IMR-90 (cell line): Measurements from ENCODE around the gene TBXAS1. TPM values are rescaled to one million over a fixed set of nuclear protein-coding genes. Genes with fewer than 3 reads are reported as not detected.

ENCODE experiments used
- ATAC-seq: fragments of 200-7000 bp; cut with Tn5 transposase; 2 replicates; pipeline ENCODE4 v1.9.1; 2020; ENCODE audit warnings: low read depth, mild to moderate bottlenecking, moderate library complexity
- BruUV-seq: library from RNA; stranded (reverse); fragments of 400-500 nt; replicated peaks from 2 replicates; lab custom pipeline; 2021; lab: Mats Ljungman, UMichigan
- CTCF ChIA-PET: fragments of 300-600 bp; formaldehyde crosslinking; extraction: SDS; loops from one replicate; lab custom pipeline; 2021; ENCODE audit warnings: antibody characterized with exemption; lab: Yijun Ruan, JAX
- POLR2A ChIA-PET: fragments of 300-600 bp; sonication (Branson Sonifier 250); formaldehyde crosslinking; loops from one replicate; lab custom pipeline; 2022; ENCODE audit warnings: antibody characterized with exemption; ENCODE audit not compliant: unreplicated experiment; lab: Charles Lee
- DNase-seq: peaks from one replicate; pipeline ENCODE4 v3.0.0; 2013
- H2AFZ ChIP-seq: replicated peaks from 2 replicates; pipeline ENCODE3; 2013; ENCODE audit warnings: low read length, mild to moderate bottlenecking; ENCODE audit not compliant: poor library complexity
- H2AK5ac ChIP-seq: 2 replicates; pipeline ENCODE4 v1.6.1; 2013; ENCODE audit warnings: low read depth, low read length, inconsistent platforms
- H2AK9ac ChIP-seq: replicated peaks from 2 replicates; pipeline ENCODE3; 2013; ENCODE audit warnings: mild to moderate bottlenecking, low read depth, low read length, moderate library complexity; ENCODE audit not compliant: poor library complexity
- H2BK120ac ChIP-seq: 2 replicates; pipeline ENCODE4 v1.6.1; 2013; ENCODE audit warnings: low read depth, low read length, inconsistent platforms
- H2BK15ac ChIP-seq: 3 replicates; pipeline ENCODE4 v1.6.1; 2013; ENCODE audit warnings: low read depth, low read length, inconsistent platforms
- H2BK20ac ChIP-seq: 2 replicates; pipeline ENCODE4 v1.6.1; 2013; ENCODE audit warnings: low read depth, mild to moderate bottlenecking, inconsistent platforms, low read length, moderate library complexity
- H2BK5ac ChIP-seq: 2 replicates; pipeline ENCODE4 v1.6.1; 2013; ENCODE audit warnings: mild to moderate bottlenecking, low read depth, low read length, inconsistent platforms; ENCODE audit not compliant: poor library complexity, severe bottlenecking
- H3K14ac ChIP-seq: replicated peaks from 2 replicates; pipeline ENCODE4 v1.6.1; 2013; ENCODE audit warnings: low read depth, low read length, inconsistent platforms
- H3K18ac ChIP-seq: 2 replicates; pipeline ENCODE4 v1.6.1; 2013; ENCODE audit warnings: low read depth, low read length, control low read depth
- H3K23ac ChIP-seq: 2 replicates; pipeline ENCODE4 v1.6.1; 2013; ENCODE audit warnings: low read depth, low read length, inconsistent platforms
- H3K27ac ChIP-seq: 2 replicates; pipeline ENCODE4 v1.5.1; 2013; ENCODE audit warnings: mild to moderate bottlenecking, control low read depth, low read length; ENCODE audit not compliant: insufficient read depth
- H3K27me3 ChIP-seq: 2 replicates; pipeline ENCODE4 v1.6.1; 2013; ENCODE audit warnings: low read length; ENCODE audit not compliant: control insufficient read depth, insufficient read depth
- H3K36me3 ChIP-seq: 2 replicates; pipeline ENCODE4 v1.6.1; 2013; ENCODE audit warnings: low read length, mixed read lengths; ENCODE audit not compliant: control insufficient read depth, insufficient read depth
- H3K4ac ChIP-seq: 2 replicates; pipeline ENCODE4 v1.6.1; 2013; ENCODE audit warnings: low read depth, low read length, inconsistent platforms
- H3K4me1 ChIP-seq: 2 replicates; pipeline ENCODE4 v1.6.1; 2013; ENCODE audit warnings: low read length, mixed read lengths; ENCODE audit not compliant: control insufficient read depth, insufficient read depth
- H3K4me2 ChIP-seq: 2 replicates; pipeline ENCODE4 v1.6.1; 2013; ENCODE audit warnings: low read depth, mild to moderate bottlenecking, control low read depth, low read length, moderate library complexity
- H3K4me3 ChIP-seq: 2 replicates; pipeline ENCODE4 v1.5.1; 2013; ENCODE audit warnings: low read depth, mild to moderate bottlenecking, control low read depth, low read length, moderate library complexity; ENCODE audit not compliant: insufficient read depth
- H3K56ac ChIP-seq: 2 replicates; pipeline ENCODE4 v1.6.1; 2013; ENCODE audit warnings: low read length, inconsistent platforms; ENCODE audit not compliant: insufficient read depth; ENCODE audit errors: extremely low read depth
- H3K79me1 ChIP-seq, 2 experiments: 2 replicates each; pipeline ENCODE4 v1.6.1; 2013; ENCODE audit warnings: low read length in 2 of 2, inconsistent platforms in 1 of 2, low read depth in 1 of 2
- H3K9ac ChIP-seq: 2 replicates; pipeline ENCODE4 v1.6.1; 2013; ENCODE audit warnings: low read depth, low read length, control low read depth
- H3K9me1 ChIP-seq: 2 replicates; pipeline ENCODE4 v1.6.1; 2013; ENCODE audit warnings: low read length, inconsistent platforms; ENCODE audit not compliant: insufficient read depth
- H3K9me3 ChIP-seq: 2 replicates; pipeline ENCODE4 v1.6.1; 2013; ENCODE audit warnings: low read length; ENCODE audit not compliant: control insufficient read depth, insufficient read depth
- H4K20me1 ChIP-seq: 2 replicates; pipeline ENCODE4 v1.6.1; 2013; ENCODE audit warnings: low read length, inconsistent platforms; ENCODE audit not compliant: insufficient read depth
- H4K5ac ChIP-seq: 2 replicates; pipeline ENCODE4 v1.6.1; 2013; ENCODE audit warnings: mild to moderate bottlenecking, low read depth, low read length, control low read depth
- H4K8ac ChIP-seq, 2 experiments: 2 replicates each; pipeline ENCODE4 v1.6.1; 2013; ENCODE audit warnings: low read depth in 2 of 2, low read length in 2 of 2, control low read depth in 1 of 2, inconsistent platforms in 1 of 2
- H4K91ac ChIP-seq: 2 replicates; pipeline ENCODE4 v1.6.1; 2013; ENCODE audit warnings: low read depth, low read length, inconsistent platforms; ENCODE audit not compliant: insufficient read depth
- BHLHE40 ChIP-seq: fragments of 150-350 bp; IDR thresholded peaks from 2 replicates; pipeline ENCODE4 v1.6.1; 2016; ENCODE audit warnings: mild to moderate bottlenecking, low read depth, low read length
- CEBPB ChIP-seq: IDR thresholded peaks from 2 replicates; pipeline ENCODE4 v1.6.1; 2012; ENCODE audit warnings: low read depth, low read length, improper control_type of control experiment
- CTCF ChIP-seq: conservative IDR thresholded peaks from 2 replicates; pipeline ENCODE4 v1.5.1; 2012; ENCODE audit warnings: mild to moderate bottlenecking, low read depth, low read length, improper control_type of control experiment
- MAFK ChIP-seq: IDR thresholded peaks from 2 replicates; pipeline ENCODE4 v1.6.1; 2012; ENCODE audit warnings: low read depth, low read length, improper control_type of control experiment
- MAZ ChIP-seq: IDR thresholded peaks from 2 replicates; pipeline ENCODE4 v1.6.1; 2012; ENCODE audit warnings: low read depth, mild to moderate bottlenecking, low read length, improper control_type of control experiment, moderate library complexity, borderline replicate concordance
- MXI1 ChIP-seq: IDR thresholded peaks from 2 replicates; pipeline ENCODE4 v1.6.1; 2012; ENCODE audit warnings: low read depth, mild to moderate bottlenecking, low read length, moderate library complexity, borderline replicate concordance
- NFE2L2 ChIP-seq: fragments of 150-350 bp; IDR thresholded peaks from 2 replicates; pipeline ENCODE4 v1.6.1; 2016; ENCODE audit warnings: low read depth, mild to moderate bottlenecking, low read length
- POLR2A ChIP-seq: IDR thresholded peaks from 2 replicates; pipeline ENCODE4 v1.6.1; 2012; ENCODE audit warnings: mild to moderate bottlenecking, low read depth, low read length
- RAD21 ChIP-seq: IDR thresholded peaks from 2 replicates; pipeline ENCODE4 v1.6.1; 2012; ENCODE audit warnings: low read length, improper control_type of control experiment
- RCOR1 ChIP-seq: IDR thresholded peaks from 2 replicates; pipeline ENCODE4 v1.6.1; 2012; ENCODE audit warnings: mild to moderate bottlenecking, low read length, improper control_type of control experiment; ENCODE audit not compliant: insufficient replicate concordance
- RFX5 ChIP-seq: IDR thresholded peaks from 2 replicates; pipeline ENCODE4 v1.8.0; 2012; ENCODE audit warnings: low read depth, mild to moderate bottlenecking, low read length, moderate library complexity
- SMC3 ChIP-seq: fragments of 150-350 bp; IDR thresholded peaks from 2 replicates; pipeline ENCODE4 v1.6.1; 2016; ENCODE audit warnings: low read depth, mild to moderate bottlenecking, antibody characterized with exemption, low read length, moderate library complexity
- USF2 ChIP-seq: fragments of 150-350 bp; IDR thresholded peaks from 2 replicates; pipeline ENCODE4 v1.6.1; 2017; ENCODE audit warnings: mild to moderate bottlenecking, antibody characterized with exemption, low read length, low read depth
- WGBS, 2 experiments: methylation state at CpG; one replicate each; pipeline versions ENCODE4 v1.1.5 to v1.1.7; 2013; ENCODE audit warnings: missing lambda C conversion rate in 2 of 2; ENCODE audit not compliant: insufficient read length in 1 of 2; ENCODE audit errors: extremely low coverage in 2 of 2; 5-methylcytosine and 5-hydroxymethylcytosine counted together
- dilution Hi-C: fragments of 300-500 bp; cut with HindIII; formaldehyde crosslinking; loops from one replicate; pipeline ENCODE4 v1.14.3; 2018; ENCODE audit warnings: low sequenced_read_pairs; ENCODE audit not compliant: unreplicated experiment
- in situ Hi-C: fragments of 300-500 bp; cut with MboI; formaldehyde crosslinking; loops from 3 replicates; pipeline ENCODE4 v1.14.3; 2019; ENCODE audit warnings: low sequenced_read_pairs, inconsistent platforms, mixed read lengths
- intact Hi-C: fragments of 100-400 bp; cut with micrococcal nuclease; formaldehyde crosslinking; loops from 2 replicates; pipeline ENCODE4 v1.10.0; 2022
- polyA plus RNA-seq, 3 experiments: library from polyadenylated mRNA; depleted of rRNA; stranded (reverse); fragments of >200 nt; gene quantifications; 2 replicates each; pipeline ENCODE4 v1.2.3, GENCODE V29; 2012; ENCODE audit warnings: low replicate concordance in 1 of 3
- total RNA-seq: library from RNA; depleted of rRNA; stranded (reverse); fragments of >200 nt; gene quantifications from 2 replicates; pipeline ENCODE4 v1.2.3, GENCODE V29; 2012

The TBXAS1 gene
- total and polyA plus RNA-seq, 2 of the 4 experiments (the other 2 are of a cell fraction), result 5.9 to 10.8 TPM

GRCh38 chr7:139871820-139872219 lies 42.8 kb downstream of the TBXAS1 start (continued):
- no peak for TF ChIP-seq RCOR1

- no peak overlapping the region for H2BK5ac ChIP-seq
- H2AK5ac ChIP-seq, result no peak overlapping the region
- no peak for TF ChIP-seq MAFK
- no peak for TF ChIP-seq MXI1
- TF ChIP-seq RAD21, result no peak
- no peak for TF ChIP-seq NFE2L2
- TF ChIP-seq CTCF, result no peak
- TF ChIP-seq RFX5, result no peak
- no peak for TF ChIP-seq MAZ
- TF ChIP-seq BHLHE40, result no peak
- no peak for TF ChIP-seq CEBPB
- TF ChIP-seq RCOR1, result no peak
- TF ChIP-seq POLR2A, result no peak
- no peak for TF ChIP-seq USF2
- TF ChIP-seq SMC3, result no peak
- no peak overlapping the region for H3K23ac ChIP-seq
- H2BK15ac ChIP-seq, result no peak overlapping the region
- no peak overlapping the region for H3K56ac ChIP-seq
- H4K91ac ChIP-seq, result no peak overlapping the region
- no peak overlapping the region for H3K4ac ChIP-seq
- peaks cover 12% of the 10 kb centered on the region for H3K9me1 ChIP-seq
- no peak overlapping the region for H3K9ac ChIP-seq
- in situ Hi-C loops (no loop called here), intact Hi-C loops (loop anchor here (5.0 kb wide), 1 partner anchor 96 kb away; the partner anchor contains the start of gene HIPK2), dilution Hi-C loops (no loop called here)
- H3K27me3 ChIP-seq, result no peaks in the 10 kb centered on the region
- BruUV-seq, result no TSS peak
- H3K4me1 ChIP-seq, result peaks cover 17% of the 10 kb centered on the region
- H4K20me1 ChIP-seq, result no peaks in the 10 kb centered on the region
- peaks cover 0 to 3% of the 10 kb centered on the region in 2 experiments; a peak in 1 of 4 replicates for H3K79me1 ChIP-seq
- CTCF ChIA-PET, result no interaction called here
- no peak overlapping the region; a peak in 1 of 4 replicates for H4K8ac ChIP-seq
- no peak overlapping the region for H2AFZ ChIP-seq
- WGBS, 2 experiments, result 100% methylated on average over 1 of the region's 8 CpGs; no CpG with 5 or more reads in 1 of the 2 experiments
- no peak overlapping the region for H3K4me2 ChIP-seq
- H2BK120ac ChIP-seq, result no peak overlapping the region
- H2AK9ac ChIP-seq, result no peak overlapping the region
- H3K14ac ChIP-seq, result no peak overlapping the region
- POLR2A ChIA-PET, result no interaction called here
- no peaks in the 10 kb centered on the region for H3K9me3 ChIP-seq
- no peak for ATAC-seq
- H3K36me3 ChIP-seq, result peaks cover 12% of the 10 kb centered on the region
- no peak overlapping the region for H4K5ac ChIP-seq
- no peak for DNase-seq
- no peak overlapping the region for H3K18ac ChIP-seq
- H2BK20ac ChIP-seq, result no peak overlapping the region
- no peak overlapping the region for H3K4me3 ChIP-seq
- no peak overlapping the region for H3K27ac ChIP-seq
Observed at GRCh38 chr7:139873593-139874301, 44.7 kb downstream of the TBXAS1 start.
